ENCODE results near the gene MYL10.

MYL10 gene

DNA sequence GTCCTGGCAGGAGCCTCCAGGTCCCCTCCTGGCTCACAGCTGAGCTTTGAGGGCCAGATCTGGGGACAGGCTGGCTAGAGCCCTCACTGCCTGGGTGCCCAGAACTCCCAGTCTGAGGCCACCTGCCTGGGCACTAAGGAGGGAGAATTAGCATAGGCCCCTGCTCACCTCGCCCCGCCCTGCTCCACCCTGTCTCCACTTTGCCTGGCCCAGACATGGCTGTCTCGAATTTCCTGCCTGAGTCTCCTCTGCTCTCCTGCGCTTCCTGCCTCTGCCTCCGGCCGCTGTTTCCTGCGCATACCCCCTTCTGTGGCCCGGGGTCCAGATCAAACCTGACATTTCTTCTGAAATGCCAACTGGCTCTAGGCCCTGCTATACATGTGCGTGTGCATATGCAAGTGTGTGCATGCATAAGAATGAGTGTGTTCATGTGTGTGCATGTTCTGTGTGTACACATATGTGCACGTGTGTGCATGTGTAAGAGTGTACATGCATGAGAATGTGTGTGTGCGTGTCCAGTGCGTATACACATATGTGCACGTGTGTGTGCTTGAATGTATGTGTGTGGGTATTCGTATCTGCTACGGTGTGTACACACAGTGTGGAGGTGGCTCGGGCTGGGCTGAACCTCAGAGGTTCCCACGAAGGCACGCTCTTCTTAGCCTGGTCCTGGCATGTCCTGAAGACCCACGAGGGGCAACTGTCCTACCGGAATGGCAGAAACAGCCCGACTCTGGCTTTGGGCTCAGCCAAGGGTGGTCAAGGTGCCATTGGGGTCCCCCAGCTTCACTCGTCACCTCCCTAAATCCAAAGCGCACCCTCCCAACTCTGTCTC lies 64.9 kb downstream of the MYL10 start:
- no peak for DNase-seq

All from amniotic stem cell (primary cell).